T-helper 2 cell (primary cell): ENCODE data around the gene TMEM273.

Experiments
- DNase-seq, 5 experiments: peaks; one replicate each; pipeline versions ENCODE4 v3.0.0 to v3.0.0-alpha.2; 2012 to 2022

Gene TMEM273

DNA sequence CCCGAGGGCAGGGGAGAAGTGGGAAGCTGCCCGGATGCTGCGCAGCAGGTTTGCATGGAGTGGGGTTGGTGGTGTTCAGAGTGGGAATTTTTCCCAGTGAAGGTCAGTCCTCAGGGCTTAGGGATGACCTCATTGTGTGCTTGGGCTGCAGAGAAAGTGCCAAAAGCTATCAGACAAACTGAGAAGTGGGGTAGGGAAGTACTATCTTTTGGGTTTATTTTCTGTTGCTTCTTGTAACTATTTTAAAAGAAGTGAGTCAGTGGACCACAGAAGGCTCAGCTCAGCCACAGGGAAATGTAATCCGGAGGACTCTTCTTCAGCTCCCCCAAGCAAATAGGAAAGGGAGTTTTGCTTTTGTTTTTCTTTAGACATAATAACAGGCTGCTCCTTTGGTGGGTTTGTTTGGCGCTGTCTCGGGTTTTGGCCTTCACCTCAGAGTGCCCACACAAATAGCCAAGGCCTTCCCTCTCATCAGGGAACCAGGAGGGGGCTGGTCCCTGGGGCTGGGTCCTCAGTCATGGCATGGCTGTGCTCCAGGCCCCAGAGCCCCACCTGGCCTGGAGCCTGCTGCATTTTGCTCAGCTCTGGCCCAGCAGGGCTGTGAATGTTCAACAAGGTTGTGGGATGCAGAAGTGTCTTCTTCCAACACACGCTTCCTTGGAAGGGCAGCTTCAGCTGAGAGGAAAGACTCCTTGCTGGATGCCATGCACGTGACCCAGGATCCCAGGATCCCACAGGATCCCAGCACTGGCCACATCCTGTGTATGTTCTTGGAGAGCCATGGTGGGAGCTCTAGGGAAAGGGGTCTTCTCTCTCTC lies 49.0 kb downstream of the TMEM273 start:
- no peak for DNase-seq

- no peak for DNase-seq
Measured at GRCh38 chr10:49138361-49138891, 49.8 kb downstream of the TMEM273 start.

- DNase-seq: no peak
Measured at GRCh38 chr10:49136525-49136924, 51.7 kb downstream of the TMEM273 start.

- no peak for DNase-seq
Measured at GRCh38 chr10:49135575-49136313, 52.4 kb downstream of the TMEM273 start.

DNA sequence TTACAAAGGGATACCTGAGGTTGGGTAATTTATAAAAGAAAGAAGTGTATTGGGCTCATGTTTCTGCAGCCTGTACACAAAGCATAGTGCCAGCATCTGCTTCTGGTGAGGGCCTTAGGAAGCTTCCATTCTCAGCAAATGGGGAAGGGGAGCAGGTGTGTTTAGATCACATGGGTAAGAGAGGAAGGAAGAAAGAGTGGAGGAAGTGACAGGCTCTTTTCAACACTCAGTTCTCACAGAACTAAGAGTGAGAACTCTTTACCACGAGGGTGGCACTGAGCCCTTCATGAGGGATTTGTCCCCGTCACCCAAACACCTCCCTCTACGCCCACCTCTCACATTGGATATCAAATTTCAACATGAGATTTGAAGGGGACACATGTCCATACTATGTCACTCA lies 53.9 kb downstream of the TMEM273 start:
- no peak for DNase-seq

- no peak for DNase-seq
Measured at GRCh38 chr10:49133706-49134248, 54.4 kb downstream of the TMEM273 start, which contains the start of gene FAM170B. Gene FAM170B (minus strand): TSS chr10:49134021. CDS start chr10:49133918, 103 bp downstream.

DNA sequence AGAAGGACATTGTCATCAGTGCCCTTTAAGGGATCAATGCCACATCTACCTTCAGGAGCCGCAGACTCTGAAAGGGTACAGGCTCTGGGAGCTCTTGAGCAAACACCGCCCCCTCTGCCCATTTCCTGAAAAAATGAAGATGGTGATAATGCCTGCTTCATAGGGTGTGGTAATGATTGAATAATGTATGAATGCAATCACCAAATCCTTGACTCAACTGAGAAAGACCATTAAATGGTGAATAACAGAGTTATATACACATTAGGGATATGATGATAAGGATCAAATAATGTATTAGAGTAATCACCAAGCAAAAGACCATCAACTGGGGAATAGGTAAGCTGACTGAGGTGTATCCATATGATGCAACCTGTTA lies 55.8 kb downstream of the TMEM273 start:
- no peak for DNase-seq

DNA sequence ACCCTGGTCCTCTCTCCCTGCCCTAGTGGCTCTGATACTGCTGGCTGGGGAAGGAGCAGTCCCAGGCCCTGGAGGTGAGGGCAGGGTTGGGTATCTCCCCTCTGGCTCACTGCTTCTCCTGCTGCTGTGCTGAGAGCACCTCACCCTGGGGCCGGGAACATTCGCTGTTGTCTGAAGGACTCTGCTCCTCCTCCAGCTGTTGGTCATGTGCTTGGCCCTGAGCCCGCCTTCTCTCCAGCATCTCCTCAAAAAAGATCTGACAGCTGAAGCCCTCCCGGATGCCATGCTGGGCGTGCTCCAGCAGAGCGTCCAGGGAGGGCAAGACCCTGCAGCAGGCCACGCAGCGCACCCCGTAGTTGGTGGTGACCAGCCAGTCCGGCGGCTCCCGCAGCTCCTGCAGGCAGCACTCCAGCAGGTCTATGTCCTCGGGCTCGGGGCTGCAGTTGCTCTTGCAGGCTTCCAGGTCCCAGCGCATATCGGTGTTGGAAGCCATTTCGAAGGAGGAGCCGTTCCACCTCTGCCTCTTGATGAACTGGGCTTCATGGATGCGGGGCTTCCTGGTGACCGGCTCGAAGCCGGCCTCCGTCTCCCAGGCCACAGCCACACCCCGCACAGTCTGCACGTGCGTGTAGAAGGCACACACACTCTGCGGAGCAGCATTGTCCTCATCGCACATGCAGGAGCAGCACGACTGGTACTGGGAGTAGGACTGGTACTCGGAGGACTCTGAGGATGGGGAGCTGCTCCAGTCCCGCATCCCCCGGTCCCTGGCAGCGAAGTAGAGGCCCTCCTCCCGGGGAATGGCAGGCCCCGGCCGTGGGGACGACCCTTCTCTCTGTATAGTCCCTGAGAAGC lies 56.5 kb downstream of the TMEM273 start:
- DNase-seq: no peak

DNA sequence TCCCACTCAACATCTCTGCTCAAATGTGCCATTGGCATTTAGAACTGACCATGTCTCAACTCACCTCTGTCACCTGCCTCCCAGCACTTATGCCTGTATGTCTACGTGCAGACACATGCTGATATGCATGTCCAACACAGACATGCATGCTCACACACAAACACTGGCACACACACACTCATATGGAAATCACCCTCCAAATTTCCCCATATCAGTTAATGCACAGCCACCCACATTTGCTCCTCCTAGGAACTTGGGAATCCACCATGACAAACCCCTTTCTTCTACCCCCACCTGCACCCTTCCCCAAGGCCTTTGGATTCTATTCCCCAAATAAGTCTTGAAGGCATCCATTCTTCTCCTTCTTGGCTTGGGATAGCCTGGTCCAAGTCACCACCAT lies 58.8 kb downstream of the TMEM273 start:
- no peak for DNase-seq

DNA sequence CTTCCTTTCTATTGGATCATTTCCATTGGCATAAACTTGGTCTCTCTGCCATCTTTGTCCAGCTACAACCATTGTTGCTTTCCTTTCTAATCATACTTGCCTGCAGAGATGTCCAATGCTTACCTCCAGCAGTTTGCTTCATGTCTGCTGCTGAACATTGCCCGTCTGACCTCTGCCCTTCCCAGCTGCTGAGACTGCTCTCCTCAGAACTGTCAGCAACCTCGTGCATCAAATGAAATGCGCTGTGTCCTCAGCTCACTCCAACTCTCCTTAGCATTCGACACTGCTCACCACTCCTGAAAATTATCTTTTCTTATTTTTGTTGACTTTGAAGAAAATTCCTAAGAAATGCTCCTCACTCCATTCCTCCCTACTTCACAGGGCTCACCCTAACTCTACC lies 59.3 kb downstream of the TMEM273 start:
- no peak for DNase-seq

DNA sequence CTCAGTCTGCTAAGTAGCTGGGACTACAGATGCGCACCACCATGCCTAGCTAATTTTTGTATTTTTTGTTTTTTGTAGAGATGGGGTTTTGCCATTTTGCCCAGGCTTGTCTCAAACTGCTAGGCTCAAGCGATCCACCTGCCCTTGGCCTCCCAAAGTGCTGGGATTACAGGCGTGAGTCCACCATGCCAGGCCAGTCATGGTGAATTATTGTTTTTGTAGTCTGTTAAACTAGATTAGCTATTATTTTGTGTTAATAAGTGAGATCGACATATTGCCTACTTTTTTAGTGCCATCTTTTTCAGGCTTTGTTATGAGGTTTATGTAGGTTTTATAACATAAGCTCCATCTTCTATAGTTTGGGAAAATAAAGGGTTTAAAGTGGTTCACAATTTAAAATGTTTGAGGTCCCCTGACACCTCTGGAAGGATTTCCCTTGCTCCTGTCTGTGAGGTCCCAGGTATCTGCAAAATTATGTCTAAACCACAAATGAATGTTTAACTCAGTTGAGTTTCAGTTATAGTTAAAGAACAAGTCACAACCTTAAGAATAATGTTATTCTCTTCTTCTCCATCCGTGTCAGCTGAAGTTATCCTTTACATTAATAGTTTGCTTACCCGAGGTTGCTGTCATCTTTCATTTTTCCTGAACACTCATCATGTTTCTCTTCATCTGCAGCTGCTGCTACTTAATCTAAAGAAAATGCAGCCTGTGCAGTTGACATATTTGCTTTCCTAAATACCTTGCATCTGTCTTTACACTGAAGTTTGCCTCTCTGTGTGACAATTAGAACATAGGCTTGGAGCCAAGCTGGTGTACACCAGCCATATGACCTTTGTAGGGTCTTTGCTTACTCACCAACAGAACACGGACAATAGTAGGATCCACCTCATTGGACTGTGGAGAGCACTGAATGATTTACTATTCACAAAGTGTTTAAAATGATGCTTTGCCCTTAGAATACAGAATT lies 63.9 kb downstream of the TMEM273 start:
- DNase-seq: no peak

DNA sequence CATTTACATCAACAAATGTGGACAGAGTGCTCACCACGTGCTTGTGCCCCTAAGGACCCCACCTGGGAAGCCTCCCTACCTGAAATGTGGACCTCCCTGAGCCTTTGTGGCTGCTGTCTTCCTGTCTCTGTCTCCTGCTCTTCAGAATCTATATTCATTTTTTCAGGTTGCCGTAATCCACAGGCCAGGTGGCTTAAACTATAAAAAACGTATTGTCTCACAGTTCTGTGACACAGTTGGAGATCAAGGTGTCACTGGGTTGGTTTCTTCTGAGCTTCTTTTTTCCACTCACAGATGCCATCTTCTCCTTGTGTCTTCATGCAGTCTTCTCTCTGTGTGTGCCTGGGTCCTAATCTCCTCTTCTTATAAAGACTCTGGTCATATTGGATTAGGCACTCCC lies 67.3 kb downstream of the TMEM273 start:
- DNase-seq: no peak

- DNase-seq: no peak
Measured at GRCh38 chr10:49119746-49120145, 68.4 kb downstream of the TMEM273 start.

- no peak for DNase-seq
Measured at GRCh38 chr10:49118430-49119074, 69.6 kb downstream of the TMEM273 start.

DNA sequence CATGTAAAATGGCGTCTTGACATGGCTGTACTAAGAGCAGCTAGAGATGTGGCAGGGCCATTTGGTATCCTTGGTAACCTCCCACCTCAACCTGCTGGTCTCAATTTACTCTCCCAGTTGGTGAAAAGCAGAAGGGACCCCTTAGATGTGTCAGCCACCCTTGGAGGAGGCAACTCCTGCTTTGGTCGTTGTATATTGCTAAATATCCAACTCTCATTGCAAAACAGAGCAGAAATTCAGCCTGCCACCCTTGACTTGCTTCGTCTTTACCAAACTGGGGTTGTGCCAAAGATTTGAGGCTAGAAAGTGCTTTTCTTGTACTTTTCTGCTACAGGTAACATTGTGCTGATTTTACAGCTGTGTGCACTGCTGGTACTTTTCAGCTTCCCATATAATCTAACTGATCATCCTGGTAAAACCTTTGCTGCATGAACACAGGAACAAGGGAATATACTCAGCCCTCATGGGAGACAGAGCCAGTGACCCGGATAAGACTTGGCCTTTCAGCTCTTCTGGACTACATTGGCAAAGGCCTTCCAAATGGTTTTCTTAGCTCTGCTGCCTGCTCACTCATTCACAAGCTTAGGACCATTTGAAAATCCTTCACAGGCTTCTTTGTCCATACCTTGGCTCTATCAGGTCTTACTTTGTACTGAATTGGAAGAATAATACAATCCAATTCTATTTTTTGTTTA lies 70.7 kb downstream of the TMEM273 start:
- DNase-seq: no peak

DNA sequence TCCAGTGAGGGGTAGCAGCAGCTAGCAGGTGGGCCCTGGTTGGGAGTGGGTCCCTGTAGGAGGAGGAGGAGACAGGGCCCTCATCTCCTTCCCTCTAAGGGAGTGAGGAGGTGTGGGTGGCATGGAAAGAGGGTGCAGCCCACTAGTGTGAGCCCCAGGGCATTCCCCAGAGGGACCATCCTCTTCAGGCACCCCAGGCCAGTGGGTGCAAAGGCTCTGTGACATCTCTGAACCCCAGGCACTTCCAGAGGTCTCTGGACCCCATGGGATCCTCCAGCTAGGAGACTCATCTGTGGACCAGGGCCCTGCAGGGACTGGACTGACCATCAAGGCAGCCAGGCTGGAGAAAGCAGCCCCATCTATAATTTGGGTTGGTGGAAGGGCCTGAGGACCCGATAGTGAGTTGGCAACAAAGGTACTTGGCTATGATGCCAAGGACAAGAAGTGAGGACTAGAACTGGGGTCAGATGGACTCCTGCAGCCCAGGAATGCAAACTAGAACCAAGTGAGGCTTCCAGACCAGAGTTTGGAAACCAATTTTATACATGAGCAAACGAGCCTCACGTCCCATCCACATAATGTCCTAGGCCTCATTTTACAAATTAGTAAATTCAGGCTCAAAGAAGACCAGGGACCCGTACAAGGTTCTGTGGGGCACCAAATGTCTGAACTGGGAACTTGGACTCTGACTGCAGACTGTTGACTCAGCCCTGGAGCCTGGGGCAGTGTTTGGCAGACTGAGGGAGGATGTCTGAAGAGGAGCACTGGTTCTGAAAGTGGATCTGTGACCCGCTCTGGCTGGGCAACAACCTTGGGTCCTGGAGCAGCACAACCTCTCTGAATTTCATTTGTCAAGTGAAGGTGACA lies 71.4 kb downstream of the TMEM273 start:
- no peak for DNase-seq

DNA sequence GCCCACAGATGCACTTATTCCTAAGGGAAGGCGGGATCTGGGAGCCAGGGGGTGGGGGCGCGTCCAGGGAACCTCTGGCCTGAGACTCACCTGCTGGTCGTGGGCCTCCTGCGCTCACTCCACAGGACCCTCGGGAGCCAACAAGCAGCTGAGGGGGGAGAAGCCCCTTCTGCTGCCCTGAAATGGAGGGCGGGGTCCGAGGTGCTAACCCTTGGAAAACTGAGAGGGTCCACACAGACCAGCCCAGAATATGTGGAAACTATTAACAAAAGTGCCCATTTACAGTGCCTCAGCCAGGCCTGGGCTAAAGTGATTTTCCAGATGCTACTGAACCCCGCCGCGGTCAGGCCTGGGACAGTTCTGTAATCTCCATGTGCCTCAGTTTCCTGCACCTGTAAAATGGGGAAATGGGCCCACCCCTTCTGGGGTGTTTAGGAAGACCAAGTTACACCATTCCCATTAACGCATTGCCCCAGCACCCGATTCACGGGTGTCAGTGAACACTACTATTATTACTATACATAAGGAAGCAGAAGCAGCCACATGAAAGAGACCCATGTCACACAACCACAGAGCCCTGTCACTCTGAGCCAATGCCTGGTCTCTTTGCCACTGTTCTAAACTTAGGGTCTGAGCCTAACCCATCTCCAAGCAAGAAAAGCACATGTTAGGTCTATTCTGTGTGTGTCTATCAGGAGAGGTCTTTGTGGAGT lies 72.2 kb downstream of the TMEM273 start:
- DNase-seq: peak in 1 of 5 experiments; percentile 59

DNA sequence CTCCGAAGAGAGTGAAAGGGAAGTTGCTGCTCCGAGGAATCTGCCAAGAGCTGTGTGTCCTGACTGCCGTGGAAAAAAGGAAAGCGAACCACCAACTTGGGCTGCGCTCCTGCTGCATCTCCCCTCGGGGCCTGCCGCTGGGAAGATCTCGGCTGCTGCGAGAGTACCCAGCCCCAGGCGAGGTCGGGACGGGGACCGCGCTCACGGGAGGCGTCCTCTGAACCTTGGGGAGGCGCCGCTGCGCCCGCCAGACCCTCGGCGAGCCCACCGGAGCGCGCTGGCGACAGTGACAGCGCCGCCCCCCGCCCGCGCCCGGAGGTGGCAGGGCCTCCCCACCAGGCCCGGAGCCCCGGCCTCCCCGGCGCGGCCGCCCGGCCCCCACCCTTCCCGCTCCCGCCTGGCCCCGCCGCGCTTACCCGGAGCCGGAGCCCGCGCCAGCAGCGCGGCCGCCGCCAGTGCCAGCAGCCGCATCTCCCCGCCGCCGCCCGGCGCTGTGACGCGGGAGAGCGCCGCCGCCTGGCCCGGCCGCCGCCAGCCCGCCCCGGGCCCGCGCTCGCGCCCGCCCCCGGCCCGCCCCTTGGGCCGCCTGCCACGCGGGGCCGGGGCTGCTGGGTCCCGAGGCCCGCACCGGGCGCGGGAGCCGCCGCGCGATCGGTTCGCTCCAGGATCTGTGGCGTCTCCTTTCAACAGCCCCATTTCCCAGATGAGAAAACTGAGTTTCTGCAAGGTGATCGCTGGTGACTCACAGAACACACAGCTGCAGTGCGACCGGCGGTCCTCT lies 73.0 kb downstream of the TMEM273 start, which contains the start of gene VSTM4:
TSS of gene VSTM4 (minus strand) at position 508 of the 781 bp plus-strand sequence. CDS start at position 471, 37 bp downstream.
- DNase-seq: peak in 1 of 5 experiments; percentile 50
